HG03060 (cell line): ENCODE results near the gene B4GALT6.
"Not testable (repeated sequence)": the region's sequence is repeated elsewhere in the genome, so short reads cannot be mapped to it uniquely, and the experiment has no call there.

Experiments used
- ATAC-seq: cut with Tn5 transposase; IDR thresholded peaks from one replicate; pipeline ENCODE4 v1.9.1; 2021; ENCODE audit warnings: low read depth, moderate number of reproducible peaks; ENCODE audit not compliant: unreplicated experiment

B4GALT6 gene

GRCh38 chr18:31684279-31685096, at the start of gene B4GALT6:
Gene B4GALT6 (minus strand): TSS chr18:31684581. CDS start chr18:31684426, 155 bp downstream.
- no peak for ATAC-seq

GRCh38 chr18:31731628-31732027, 47.2 kb upstream of the B4GALT6 start:
- ATAC-seq: no peak

GRCh38 chr18:31729196-31729595, 44.8 kb upstream of the B4GALT6 start:
- not testable (repeated sequence) for ATAC-seq

- ATAC-seq: no peak
Measured at GRCh38 chr18:31723990-31724711, 39.8 kb upstream of the B4GALT6 start.

- no peak for ATAC-seq
Measured at GRCh38 chr18:31723639-31723989, 39.2 kb upstream of the B4GALT6 start.

DNA sequence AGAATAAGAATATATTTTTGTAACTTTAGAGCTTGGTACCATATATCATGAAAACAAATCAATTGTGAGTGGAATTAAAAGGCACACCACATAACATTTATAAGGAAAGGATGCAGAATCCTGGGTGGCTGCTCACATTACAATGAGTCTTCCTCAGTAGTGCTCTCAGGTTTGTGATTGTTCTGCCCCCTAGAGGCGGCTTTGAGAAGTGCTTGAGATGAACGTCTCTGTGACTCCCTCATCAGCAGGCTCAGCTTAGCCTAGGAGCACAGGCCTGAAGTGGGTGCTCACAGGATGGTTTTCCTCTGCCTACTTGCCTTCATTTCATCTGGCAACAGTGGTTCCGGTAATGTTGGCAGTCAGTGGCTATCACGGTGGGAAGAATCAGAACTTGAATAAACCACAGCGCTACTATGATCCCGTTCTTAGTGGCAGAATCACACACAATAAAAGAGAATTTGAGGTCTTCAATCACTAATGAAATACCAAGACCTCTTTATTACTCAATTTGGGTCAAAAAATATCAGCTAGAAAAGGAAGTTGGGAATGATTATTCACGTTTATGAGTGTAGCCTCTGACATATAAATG, 38.1 kb upstream of the B4GALT6 start:
- ATAC-seq: peak; percentile 95

- ATAC-seq: no peak
Measured at GRCh38 chr18:31721601-31722000, 37.2 kb upstream of the B4GALT6 start.

DNA sequence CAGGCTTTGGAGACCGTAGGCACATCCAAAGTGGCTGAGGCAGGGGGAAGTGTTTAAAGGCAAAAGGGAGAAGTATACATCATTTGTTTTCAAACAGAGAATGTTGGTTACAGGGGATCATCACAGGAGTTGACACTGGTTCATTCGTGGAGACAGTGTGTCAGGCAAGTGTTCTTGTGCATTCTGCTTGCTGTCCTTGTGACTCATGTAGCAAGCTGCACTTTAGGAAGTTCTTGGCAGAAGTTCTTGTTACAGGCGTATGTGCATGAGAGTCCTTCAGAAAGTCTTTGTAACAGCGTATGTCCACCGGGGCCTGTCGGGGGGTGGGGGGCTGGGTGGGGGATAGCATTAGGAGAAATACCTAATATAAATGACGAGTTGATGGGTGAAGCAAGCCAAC, 36.5 kb upstream of the B4GALT6 start:
- ATAC-seq: no peak

GRCh38 chr18:31719363-31720006, 35.1 kb upstream of the B4GALT6 start:
- ATAC-seq: no peak

- ATAC-seq: no peak
Measured at GRCh38 chr18:31718386-31718785, 34.0 kb upstream of the B4GALT6 start.

DNA sequence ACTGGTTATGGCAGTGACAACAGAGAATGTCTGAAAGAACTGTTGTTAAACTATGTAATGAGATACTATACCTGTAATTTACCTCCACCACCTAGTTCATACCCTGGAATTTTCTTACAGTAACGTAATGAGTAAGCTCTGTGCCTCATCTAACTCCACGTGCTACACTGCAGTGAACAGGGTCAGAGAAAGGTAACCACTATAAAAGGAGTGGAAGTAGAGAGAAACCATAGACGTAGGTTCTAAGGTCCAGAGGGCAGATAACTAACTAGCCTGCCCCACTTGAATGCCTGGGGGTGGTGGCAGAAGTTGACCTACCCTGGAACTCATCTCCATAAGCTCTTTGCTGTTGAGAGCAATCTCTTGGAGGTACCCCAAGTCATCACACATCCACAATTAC, 32.0 kb upstream of the B4GALT6 start:
- no peak for ATAC-seq

DNA sequence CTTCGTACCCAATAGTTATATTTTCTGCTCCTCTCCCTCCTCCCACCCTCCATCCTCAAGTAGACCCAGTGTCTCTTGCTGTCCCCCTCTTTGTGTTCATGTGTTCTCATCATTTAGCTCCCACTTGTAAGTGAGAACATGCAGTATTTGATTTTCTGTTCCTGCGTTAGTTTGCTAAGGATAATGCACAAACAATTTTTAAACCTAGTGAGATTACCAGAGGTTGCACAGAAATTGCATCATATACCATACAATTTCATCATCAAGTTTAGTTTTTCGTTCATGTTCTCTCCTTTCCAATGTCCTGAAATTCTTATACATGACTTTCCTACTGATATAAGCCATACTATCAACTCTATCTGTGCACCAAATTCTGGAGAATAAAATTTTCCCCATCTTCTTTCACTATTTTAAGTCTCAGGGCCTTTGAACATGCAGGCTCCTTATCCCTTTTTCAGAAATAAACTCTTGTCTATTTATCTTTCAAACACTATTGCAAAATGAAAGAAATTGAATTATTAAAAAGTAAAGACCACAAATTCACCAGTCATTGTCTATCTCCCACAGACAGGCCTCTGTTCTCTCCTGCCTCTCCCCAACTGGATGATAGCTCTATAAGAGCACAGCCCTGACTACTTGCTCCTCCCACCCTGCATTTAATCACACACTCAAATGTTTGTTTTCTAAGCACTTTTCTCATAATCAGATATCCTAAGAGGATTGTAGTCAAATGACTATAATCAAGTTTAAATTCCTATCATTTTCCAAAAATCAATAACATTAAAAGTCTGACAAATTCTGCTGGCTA, 27.2 kb upstream of the B4GALT6 start:
- no peak for ATAC-seq

GRCh38 chr18:31710826-31711225, 26.4 kb upstream of the B4GALT6 start:
- ATAC-seq: no peak

- no peak for ATAC-seq
Measured at GRCh38 chr18:31707815-31708214, 23.4 kb upstream of the B4GALT6 start.

DNA sequence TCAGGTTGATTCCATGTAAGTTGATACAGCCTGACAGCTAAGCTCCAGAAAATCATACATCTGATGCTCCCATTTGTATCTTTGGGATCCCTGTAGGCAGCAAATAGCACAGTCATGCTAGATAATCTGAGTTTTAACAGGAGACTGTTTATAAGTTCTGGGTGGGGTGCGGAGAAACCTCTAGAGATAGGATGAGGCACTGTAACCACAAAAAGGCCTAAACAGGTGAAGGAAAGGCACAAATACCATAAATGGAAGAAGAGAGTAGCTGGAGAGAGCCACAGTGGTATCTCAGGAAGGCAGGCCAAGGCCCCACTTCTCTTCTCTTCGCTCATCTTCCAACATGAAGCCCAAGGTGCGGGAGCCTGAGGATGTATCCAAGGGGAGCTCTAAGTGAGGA, 18.1 kb upstream of the B4GALT6 start:
- ATAC-seq: no peak

DNA sequence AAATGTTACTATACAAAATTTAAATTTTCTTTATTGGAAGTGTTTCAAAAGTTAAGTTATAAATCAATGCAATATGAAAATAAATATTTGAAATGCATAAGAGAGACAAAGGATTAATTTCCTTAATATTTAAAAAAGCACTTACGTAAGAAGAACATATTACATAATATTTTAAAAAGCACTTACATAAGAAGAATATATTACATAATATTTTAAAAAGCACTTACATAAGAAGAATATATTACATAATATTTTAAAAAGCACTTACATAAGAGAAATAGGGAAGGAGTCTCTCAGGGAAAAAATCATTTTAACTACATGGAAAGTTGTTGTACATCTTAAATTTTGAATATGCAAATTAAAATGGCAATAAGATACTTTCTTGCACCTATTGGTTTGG, 17.4 kb upstream of the B4GALT6 start:
- no peak for ATAC-seq

DNA sequence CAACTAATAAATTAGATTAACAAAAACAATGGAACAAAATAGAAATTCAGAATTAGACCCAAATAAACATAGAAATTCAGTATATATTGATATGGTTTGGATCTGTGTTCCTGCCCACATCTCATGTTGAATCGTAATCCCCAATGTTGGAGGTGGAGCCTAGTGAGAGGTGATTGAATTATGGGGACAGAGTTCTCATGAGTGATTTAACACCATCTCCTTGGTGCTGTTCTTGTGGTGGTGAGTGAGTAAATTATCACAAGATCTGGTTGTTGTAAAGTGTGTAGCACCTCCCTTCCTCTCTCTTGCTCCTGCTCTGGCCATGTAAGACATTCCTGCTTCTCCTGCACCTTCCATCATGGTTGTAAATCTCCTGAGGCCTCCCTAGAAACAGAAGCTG, 16.6 kb upstream of the B4GALT6 start:
- ATAC-seq: no peak

DNA sequence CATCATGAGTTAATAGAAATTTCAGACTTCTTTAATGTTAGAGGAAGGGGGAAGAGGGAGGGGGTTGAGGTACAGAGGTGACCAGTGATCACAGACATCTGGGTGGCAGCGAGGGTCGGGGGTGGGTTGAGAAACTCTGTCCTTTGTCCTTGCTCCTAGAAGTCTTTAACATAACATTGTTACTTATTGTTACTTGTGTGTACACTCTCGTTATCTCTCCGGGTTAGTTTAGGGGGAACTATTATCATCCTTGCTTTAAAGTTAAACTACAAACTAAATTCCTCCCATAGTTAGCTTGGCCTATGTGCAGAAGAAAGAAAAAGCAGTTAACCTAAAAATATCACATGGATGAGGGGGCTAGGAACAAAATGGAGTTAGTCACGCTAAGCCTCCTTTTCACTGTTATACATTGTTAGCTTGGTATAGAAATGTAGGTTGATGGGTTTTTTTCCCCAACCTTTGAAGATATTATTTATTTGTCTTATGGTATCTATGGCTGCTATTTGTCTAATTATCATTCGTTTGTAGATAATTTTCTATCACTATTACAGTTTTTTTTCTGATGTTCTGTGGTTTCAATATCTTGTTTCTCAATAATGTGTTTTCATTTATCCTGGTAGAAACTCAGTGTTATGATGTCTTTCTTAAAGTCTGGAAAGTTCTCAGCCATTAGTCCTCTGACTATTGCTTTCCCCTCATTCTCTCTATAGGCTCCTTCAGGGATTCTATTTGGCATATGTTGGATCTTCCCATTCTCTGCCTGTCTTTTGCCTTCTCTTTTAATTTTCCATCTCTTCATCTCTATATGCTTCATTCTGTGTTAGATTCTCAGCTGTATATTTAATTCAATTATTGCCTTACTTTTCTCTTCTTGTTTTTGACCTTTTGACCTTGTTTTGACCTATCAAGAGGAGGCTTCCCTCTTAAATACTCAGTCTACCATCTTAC, 13.2 kb upstream of the B4GALT6 start:
- ATAC-seq: no peak

- ATAC-seq: no peak
Measured at GRCh38 chr18:31695989-31696388, 11.6 kb upstream of the B4GALT6 start.
